GM12864 (cell line): Measurements from ENCODE around the gene UROS.

ENCODE experiments used
- DNase-seq: peaks from one replicate; pipeline ENCODE4 v3.0.0-alpha.2; 2011; ENCODE audit warnings: low read depth
- H3K4me3 ChIP-seq: 2 replicates; pipeline ENCODE4 v1.5.1; 2011; ENCODE audit warnings: mild to moderate bottlenecking, low read depth, low read length, control low read depth
- CTCF ChIP-seq: IDR thresholded peaks from 2 replicates; pipeline ENCODE4 v1.5.1; 2011; ENCODE audit warnings: low read depth, mild to moderate bottlenecking, moderate library complexity, low read length, control low read depth, inconsistent platforms; ENCODE audit errors: missing control alignments

The UROS gene

GRCh38 chr10:125769175-125769574 is 53.9 kb downstream of the UROS start:
- no peak for TF ChIP-seq CTCF
- no peak overlapping the region for H3K4me3 ChIP-seq
- DNase-seq: no peak

GRCh38 chr10:125768219-125768855 is 54.7 kb downstream of the UROS start:
- H3K4me3 ChIP-seq: no peak overlapping the region
- no peak for TF ChIP-seq CTCF
- no peak for DNase-seq

- no peak for TF ChIP-seq CTCF
- DNase-seq: no peak
Measured at GRCh38 chr10:125766511-125766910, 56.5 kb downstream of the UROS start.

GRCh38 chr10:125765835-125766234 is 57.2 kb downstream of the UROS start:
- no peak for TF ChIP-seq CTCF
- H3K4me3 ChIP-seq: no peak overlapping the region
- DNase-seq: no peak

More at GRCh38 chr10:125766511-125766910, 56.5 kb downstream of the UROS start:
- H3K4me3 ChIP-seq: no peak overlapping the region

GRCh38 chr10:125762692-125763648 is 60.1 kb downstream of the UROS start:
- TF ChIP-seq CTCF: no peak
- no peak overlapping the region for H3K4me3 ChIP-seq
- no peak for DNase-seq

GRCh38 chr10:125761961-125762360 is 61.1 kb downstream of the UROS start:
- no peak for TF ChIP-seq CTCF
- no peak overlapping the region for H3K4me3 ChIP-seq
- DNase-seq: no peak
